HEK293T (cell line): ENCODE measurements around the gene ZBTB45.

Experiments used
- ARNT ChIP-seq: fragments of 450-650 bp; IDR thresholded peaks from 2 replicates; pipeline ENCODE4 v1.6.1; 2017; ENCODE audit warnings: mild to moderate bottlenecking
- BHLHE40 ChIP-seq: fragments of 450-650 bp; IDR thresholded peaks from 2 replicates; pipeline ENCODE4 v1.6.1; 2016; ENCODE audit warnings: mild to moderate bottlenecking, moderate library complexity, borderline replicate concordance
- ELF4 ChIP-seq: fragments of 450-650 bp; IDR thresholded peaks from 2 replicates; pipeline ENCODE4 v1.6.1; 2017; ENCODE audit warnings: antibody characterized with exemption
- FOXK2 ChIP-seq: fragments of 450-650 bp; IDR thresholded peaks from 2 replicates; pipeline ENCODE4 v1.6.1; 2016; ENCODE audit warnings: mild to moderate bottlenecking
- FOXM1 ChIP-seq: fragments of 450-650 bp; IDR thresholded peaks from 2 replicates; pipeline ENCODE4 v1.6.1; 2017; ENCODE audit warnings: mild to moderate bottlenecking, borderline replicate concordance
- HDGF ChIP-seq: fragments of 450-650 bp; IDR thresholded peaks from 2 replicates; pipeline ENCODE4 v1.6.1; 2017; ENCODE audit warnings: antibody characterized with exemption, borderline replicate concordance
- L3MBTL2 ChIP-seq: fragments of 450-650 bp; conservative IDR thresholded peaks from 2 replicates; pipeline ENCODE4 v1.6.1; 2016; ENCODE audit warnings: mild to moderate bottlenecking
- SP1 ChIP-seq: fragments of 450-650 bp; IDR thresholded peaks from 2 replicates; pipeline ENCODE4 v1.6.1; 2017
- SUZ12 ChIP-seq: fragments of 450-650 bp; IDR thresholded peaks from 2 replicates; pipeline ENCODE4 v1.6.1; 2016; ENCODE audit warnings: mild to moderate bottlenecking
- TARDBP ChIP-seq: fragments of 450-650 bp; IDR thresholded peaks from 2 replicates; pipeline ENCODE4 v1.6.1; 2016
- TF ChIP-seq, protein P1 (sequence below): fragments of 450-650 bp; IDR thresholded peaks from 2 replicates; pipeline ENCODE4 v1.6.1; 2016

DNA sequence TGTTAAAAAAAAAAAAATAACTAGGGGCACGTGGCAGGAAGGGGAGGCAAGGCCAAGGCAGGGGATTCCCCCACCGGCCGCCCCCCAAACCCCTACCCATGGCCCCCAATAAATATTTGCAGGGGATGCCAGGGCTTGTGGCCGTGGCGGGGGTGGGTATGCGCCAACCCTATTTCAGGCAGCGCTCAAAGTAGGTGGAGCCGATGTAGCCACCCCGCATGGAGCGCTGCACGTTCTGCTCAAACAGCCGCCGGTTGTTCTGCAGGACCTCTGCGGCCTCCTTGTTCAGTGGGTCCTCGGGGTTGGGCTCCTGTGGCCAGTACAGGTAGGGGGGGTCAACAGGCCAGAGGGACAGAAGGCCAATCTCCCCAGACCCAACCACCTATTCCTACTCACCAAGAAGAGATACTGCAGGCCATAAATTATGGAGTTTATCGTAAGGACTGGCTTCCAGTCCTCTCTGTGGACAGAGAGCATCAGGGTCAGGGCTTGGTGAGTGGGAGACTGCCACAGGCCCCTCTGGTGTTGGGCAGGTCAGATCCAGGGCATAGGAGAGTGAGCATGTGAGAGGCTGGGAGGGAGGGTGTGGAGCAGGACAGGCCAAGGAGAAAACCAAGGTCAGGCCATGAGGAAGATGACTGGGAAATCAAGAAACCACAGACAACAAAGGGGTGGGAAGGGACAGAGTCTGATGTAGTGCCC is 36.5 kb upstream of the ZBTB45 start:
- TF ChIP-seq L3MBTL2 (no peak), SUZ12 (no peak), TARDBP (no peak), FOXM1 (no peak), HDGF (no peak), SP1 (no peak), FOXK2 (no peak), ARNT (no peak), BHLHE40 (no peak), ELF4 (no peak)
- TF ChIP-seq, protein P1, sequence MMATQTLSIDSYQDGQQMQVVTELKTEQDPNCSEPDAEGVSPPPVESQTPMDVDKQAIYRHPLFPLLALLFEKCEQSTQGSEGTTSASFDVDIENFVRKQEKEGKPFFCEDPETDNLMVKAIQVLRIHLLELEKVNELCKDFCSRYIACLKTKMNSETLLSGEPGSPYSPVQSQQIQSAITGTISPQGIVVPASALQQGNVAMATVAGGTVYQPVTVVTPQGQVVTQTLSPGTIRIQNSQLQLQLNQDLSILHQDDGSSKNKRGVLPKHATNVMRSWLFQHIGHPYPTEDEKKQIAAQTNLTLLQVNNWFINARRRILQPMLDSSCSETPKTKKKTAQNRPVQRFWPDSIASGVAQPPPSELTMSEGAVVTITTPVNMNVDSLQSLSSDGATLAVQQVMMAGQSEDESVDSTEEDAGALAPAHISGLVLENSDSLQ = no peak
